Brain pericyte (primary cell): ENCODE measurements around the gene ATP1A4.

Source experiments
- DNase-seq: peaks from one replicate; pipeline ENCODE4 v3.0.0-alpha.2; 2012; ENCODE audit warnings: low read depth, low spot score

Gene ATP1A4

DNA sequence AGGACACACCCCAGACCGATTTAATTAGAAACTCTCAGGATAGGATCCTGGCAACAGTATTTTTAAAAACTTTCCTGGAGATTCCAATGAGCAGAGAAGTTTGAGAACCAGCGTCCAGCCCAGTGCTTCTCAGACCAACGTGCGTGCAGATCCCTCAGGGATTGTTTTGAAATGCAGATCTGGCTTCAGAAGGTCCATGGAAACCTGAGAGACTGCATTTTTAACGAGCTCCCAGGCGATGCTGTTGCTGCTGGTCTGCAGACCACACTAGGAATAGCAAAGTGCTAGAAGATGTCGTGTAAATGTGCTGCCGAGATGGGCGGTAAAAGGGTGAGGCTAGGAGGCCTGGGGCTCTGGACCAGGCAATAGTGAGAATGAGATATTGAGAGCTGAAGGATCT is 20.6 kb downstream of the ATP1A4 start:
- DNase-seq, result no peak

GRCh38 chr1:160177231-160177630 is 25.8 kb downstream of the ATP1A4 start:
- no peak for DNase-seq

- DNase-seq, result no peak
These were observed 26.3 kb downstream of the ATP1A4 start for GRCh38 chr1:160177667-160178066.

DNA sequence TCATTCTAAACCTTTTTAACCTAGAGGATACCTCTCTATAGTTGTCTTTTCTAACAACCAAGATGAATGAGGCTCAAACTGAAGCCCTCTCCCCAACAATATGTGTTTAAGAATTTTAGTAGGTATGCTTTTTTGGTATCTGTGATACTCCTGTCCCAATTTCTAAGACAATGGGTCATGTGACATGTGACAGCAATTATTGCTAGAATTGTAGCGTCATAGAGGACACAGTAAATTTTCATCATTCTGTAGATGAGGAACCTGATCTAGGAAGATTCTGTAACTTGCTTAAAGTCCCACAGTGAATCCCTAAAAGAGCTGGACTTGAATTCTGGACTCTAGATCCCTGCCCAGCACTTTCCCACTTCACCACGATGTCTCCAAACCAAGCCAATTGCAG is 27.3 kb downstream of the ATP1A4 start:
- DNase-seq, result no peak

DNA sequence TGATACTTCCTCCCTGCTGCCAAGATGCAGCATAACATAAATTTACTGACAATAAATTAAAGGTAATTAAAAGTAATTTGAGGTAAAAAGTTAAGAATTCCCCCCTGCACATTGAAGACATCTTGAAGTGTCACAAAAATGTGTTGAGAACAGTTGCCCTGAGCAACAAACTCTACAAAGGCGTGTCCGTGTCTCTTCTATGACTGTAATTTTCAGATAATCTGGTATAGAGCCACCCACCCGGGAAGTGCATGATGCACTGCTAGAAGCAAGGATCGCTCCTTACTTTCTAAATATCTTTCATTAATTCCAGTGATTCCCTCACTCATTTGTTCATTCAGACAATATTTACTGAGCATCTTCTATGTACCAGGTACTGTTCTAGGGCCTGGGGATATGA is 27.9 kb downstream of the ATP1A4 start:
- no peak for DNase-seq

GRCh38 chr1:160186246-160186645 is 34.8 kb downstream of the ATP1A4 start:
- DNase-seq, result no peak

DNA sequence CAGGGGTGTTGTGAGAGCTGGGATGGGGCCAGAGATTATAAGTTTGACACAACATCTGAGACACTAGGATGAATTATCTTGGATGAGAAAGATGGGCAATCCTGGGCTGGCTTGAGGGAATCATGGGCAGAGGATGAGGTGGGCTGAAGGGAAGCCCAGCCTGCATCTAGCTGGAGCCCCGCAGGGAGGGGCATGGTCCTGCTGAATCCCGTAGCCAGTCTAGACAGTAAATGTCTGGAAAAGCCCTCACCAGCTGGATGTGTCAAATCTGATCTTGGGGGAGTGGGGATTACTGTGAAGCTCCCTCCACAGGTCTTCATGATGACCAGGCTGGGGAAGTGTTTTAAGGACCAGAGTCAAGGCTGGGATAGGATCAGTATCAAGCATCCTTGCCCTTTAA is 35.3 kb downstream of the ATP1A4 start:
- no peak for DNase-seq

GRCh38 chr1:160187407-160187806 is 36.0 kb downstream of the ATP1A4 start:
- DNase-seq, result no peak

DNA sequence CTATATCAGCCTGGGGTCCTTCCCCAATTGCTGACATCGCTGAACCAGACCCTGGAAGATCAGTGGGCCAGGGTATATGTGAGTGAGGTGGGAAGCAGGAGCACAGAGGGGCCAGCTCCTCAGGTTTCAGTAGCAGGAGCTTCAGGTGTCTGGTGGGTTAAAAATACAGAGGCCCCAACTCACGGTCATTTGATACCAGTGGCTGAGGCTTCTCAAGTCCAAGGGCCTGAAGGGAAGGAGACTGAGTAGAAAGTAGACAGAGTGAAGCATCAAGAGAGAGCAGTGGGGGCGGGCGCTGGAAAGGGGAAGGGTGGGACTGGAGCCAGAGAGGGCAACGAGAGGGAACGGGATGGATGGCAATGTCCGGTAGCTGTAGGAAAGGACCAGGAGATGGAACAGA is 36.9 kb downstream of the ATP1A4 start:
- no peak for DNase-seq

GRCh38 chr1:160189649-160190625 is 38.5 kb downstream of the ATP1A4 start, which contains the start of gene CASQ1:
Gene CASQ1 (plus strand): TSS chr1:160190575. CDS start chr1:160190752, 177 bp downstream.
- DNase-seq, result no peak

DNA sequence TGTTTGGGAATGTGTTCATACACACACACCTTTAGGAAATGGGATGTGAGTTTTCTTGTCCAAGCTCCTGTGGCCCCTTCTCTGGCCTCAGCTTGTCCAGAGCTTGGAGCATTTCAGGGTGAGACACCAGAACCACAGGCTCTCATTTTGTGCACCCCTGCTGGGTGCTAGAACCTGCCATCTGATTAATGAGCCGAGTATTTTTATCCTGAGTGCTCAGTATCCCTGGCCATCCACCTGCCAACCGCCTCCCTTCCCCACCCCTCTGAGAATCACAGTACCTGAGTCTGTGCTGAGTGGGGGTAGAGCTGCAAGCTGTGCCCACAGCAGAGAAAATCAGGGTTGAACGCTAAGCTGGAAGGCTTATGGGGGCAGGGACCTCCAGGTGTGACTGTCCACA is 40.4 kb downstream of the ATP1A4 start:
- DNase-seq, result no peak

- no peak for DNase-seq
These were observed 40.8 kb downstream of the ATP1A4 start for GRCh38 chr1:160192234-160192633.

GRCh38 chr1:160193091-160193819 is 41.9 kb downstream of the ATP1A4 start:
- DNase-seq, result peak; percentile 41

DNA sequence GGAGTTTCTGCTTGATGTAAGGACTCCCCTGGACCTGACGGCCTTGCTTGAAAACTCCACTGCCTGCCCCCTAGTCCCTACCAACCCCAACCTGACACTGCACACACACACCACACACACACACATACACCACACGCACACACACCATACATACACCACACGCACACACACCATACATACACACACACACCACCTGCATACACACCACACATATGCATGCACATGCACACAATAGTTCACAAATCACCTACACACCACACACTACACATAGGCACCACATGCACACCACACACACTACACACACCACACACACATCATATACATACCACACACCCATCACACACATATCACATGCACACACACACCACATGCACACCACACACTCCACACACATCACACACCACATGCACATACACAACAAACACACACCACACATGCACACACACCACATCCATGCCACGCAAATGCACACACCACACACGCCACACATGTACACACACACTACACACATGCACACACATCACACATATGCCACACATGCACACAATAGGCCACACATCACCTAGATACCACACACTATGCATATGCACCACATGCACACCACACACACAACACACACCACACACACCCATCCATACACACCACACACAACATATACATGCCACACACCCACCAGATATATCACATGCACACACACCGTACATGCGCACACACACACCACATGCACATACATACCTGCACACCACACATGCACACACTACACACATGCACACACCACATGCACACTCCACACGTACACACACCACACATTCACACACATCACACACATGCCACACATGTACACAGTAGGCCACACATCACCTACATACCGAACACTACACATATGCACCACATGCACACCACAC is 42.7 kb downstream of the ATP1A4 start:
- no peak for DNase-seq

DNA sequence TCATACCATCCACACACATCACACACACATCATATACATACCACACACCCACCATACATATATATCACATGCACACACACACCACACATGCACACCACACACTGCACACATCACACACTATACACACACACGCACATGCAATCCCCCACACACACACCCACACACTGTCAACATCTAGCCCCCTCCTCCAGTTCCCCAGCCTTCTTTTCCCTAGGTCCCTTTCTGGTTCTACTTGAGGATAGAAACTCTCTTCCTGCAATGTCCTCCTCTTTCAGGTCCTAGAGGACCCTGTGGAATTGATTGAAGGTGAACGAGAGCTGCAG is 43.3 kb downstream of the ATP1A4 start:
- no peak for DNase-seq

- DNase-seq, result no peak
These were observed 44.7 kb downstream of the ATP1A4 start for GRCh38 chr1:160196143-160196542.

- no peak for DNase-seq
These were observed 45.8 kb downstream of the ATP1A4 start for GRCh38 chr1:160197231-160197630.

- DNase-seq, result no peak
These were observed 49.4 kb downstream of the ATP1A4 start for GRCh38 chr1:160200786-160201185.

DNA sequence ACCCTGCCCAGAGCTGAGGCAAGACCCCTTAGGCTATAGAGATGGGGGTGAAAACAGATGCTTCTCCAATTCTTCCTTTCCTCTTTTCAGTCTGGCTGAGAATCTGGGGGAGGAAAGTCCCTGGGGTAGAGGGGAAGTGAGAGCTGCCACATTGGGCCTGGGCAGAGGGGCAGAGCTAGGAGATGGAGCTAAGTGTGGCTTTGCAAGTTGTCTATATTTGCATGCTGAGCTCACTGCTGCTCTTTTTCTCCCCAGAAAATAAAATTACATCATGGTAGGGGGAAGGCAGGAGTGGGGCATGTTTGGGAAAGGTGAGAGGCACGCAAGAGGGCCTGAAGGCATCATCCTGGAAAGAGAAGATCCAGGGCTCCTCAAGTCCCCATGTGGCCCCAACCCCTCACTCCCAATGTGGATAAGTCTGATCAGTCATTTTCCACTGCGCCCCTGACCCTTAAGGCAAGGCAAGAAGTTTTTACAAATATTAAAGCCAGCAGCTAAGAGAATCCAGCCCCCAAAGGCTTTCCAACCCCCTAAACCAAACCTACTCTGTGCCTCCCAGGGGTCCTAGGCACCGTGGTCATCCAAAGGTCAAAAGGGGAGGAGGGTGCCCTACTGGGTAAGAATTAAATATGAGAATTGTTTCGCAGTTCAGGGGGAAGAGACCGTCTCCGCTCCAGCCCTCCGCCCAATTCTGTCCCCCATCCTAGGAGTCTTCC is 53.3 kb downstream of the ATP1A4 start:
- no peak for DNase-seq

DNA sequence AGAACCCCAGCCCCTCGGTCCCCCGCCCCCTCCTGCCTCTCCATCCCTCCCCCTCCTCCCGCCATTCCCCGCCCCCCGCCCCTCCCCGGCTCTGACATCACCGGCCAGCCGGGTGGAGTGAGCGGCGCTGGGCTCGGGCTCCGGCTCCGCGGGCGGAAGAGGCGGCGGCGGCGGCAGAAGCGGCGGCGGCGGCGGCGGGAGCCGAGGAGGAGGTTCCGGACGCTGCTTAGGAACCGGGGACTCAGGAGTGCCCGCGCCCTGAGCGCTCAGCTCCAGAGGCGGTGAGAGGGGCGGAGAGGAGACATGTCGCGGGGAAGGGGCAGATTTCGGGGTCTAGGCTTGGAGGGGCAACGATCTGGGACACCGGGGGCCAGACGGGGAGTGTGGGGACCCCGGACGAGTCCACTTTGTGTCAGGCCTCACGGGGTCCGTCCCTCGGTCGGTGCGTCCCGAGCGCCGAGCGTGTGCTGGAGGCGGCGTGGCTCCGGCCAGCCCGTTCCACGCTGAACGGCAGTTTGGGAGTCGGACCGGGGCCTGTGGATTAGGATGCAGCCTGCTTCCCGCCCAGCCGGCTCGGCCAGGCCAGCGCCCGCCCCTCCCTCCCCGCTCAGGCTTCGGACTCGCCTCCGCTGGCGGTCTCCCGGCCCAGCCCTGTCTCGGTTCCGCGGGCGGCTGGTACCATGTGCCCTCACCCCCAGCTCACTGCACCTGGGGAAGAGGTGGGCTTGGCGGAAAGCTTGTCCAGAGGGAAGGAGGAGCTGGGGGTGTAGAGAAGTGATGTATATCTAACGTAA is 54.0 kb downstream of the ATP1A4 start, which contains the start of gene PEA15:
Gene PEA15 (plus strand): TSS at position 143 of the 794 bp plus-strand sequence. CDS start 6,161 bp downstream, outside the sequence.
- no peak for DNase-seq
